Fibroblast of pulmonary artery (primary cell): ENCODE results near the gene ANKRD66.

Experiments
- DNase-seq: peaks from one replicate; pipeline ENCODE4 v3.0.0-alpha.2; 2010; ENCODE audit warnings: low read depth
- H3K4me3 ChIP-seq: replicated peaks from 2 replicates; pipeline ENCODE4 v1.5.1; 2011; ENCODE audit warnings: low read depth, mild to moderate bottlenecking, control low read depth, low read length, moderate library complexity
- TF ChIP-seq, protein P1 (sequence below): IDR thresholded peaks from 2 replicates; pipeline ENCODE4 v1.5.1; 2011; ENCODE audit warnings: mild to moderate bottlenecking, control low read depth, low read length, inconsistent platforms; ENCODE audit errors: missing control alignments

The ANKRD66 gene

DNA sequence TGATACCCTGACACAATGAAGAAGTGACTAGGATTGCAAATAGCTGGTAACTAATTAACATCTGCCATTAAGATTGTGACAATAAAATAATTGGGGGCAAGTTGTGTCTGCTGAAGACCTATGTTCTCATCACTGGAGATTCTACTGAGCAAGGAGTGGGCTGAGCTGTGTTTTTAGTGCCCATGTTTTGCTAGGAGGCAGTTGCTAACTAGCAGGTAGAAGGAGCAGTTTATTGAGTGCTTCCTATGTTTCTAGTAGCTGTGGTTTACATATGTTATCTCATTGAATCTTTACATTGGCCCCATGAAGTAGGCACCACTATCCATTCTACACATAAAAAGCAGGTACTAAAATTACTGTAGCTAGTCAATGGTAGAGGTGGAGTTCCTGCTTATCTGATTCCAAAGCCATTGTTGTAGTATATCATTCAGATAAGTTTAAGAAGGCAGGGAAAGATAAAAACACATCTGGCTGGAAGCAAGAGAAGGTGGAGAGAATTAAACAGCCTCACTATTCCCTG is 43.7 kb downstream of the ANKRD66 start:
- TF ChIP-seq, protein P1, sequence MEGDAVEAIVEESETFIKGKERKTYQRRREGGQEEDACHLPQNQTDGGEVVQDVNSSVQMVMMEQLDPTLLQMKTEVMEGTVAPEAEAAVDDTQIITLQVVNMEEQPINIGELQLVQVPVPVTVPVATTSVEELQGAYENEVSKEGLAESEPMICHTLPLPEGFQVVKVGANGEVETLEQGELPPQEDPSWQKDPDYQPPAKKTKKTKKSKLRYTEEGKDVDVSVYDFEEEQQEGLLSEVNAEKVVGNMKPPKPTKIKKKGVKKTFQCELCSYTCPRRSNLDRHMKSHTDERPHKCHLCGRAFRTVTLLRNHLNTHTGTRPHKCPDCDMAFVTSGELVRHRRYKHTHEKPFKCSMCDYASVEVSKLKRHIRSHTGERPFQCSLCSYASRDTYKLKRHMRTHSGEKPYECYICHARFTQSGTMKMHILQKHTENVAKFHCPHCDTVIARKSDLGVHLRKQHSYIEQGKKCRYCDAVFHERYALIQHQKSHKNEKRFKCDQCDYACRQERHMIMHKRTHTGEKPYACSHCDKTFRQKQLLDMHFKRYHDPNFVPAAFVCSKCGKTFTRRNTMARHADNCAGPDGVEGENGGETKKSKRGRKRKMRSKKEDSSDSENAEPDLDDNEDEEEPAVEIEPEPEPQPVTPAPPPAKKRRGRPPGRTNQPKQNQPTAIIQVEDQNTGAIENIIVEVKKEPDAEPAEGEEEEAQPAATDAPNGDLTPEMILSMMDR: no peak
- DNase-seq: no peak
- no peak overlapping the region for H3K4me3 ChIP-seq

DNA sequence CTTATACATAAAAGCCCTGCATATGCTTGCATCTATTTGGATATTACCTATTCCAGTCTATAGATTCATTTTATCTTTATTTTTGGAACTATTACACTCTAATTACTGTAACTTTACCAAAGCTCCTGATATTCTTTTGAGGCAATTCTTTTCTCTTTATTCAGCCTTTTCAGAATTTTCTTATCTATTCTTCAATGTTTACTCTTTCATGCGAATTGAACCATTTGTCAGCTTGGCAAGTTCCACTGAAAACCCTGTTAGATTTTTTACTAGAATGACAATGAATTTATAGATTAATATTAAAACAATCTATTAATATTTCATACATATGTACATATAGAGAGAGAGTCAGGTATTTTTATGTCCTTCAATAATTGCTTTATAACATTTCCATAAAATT is 45.9 kb downstream of the ANKRD66 start:
- H3K4me3 ChIP-seq: no peak overlapping the region
- TF ChIP-seq, protein P1: no peak
- DNase-seq: no peak

DNA sequence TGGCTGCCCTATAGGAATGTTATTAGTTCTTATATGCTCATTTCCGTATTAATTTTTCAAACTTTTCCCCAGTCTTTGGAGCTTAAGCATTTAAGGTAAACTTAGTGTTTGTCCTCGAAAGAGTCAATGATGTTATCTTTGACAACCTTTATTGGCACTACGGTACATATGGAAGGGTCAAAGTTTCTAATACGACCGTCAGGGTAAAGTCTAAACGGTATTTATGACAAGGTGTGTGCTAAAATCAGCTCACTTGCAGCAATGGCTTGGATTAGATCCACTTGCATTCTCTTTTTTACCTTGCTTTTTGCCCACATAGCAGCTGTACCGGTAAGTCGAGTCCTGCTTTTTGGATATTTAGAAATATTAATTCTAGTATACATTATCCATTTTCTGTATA is 46.4 kb downstream of the ANKRD66 start, which contains the start of gene MEP1A:
Gene MEP1A, plus strand, starts transcription at position 252 of the 400 bp plus-strand sequence. Its CDS starts 10 bp downstream, at position 262.
- DNase-seq: no peak

DNA sequence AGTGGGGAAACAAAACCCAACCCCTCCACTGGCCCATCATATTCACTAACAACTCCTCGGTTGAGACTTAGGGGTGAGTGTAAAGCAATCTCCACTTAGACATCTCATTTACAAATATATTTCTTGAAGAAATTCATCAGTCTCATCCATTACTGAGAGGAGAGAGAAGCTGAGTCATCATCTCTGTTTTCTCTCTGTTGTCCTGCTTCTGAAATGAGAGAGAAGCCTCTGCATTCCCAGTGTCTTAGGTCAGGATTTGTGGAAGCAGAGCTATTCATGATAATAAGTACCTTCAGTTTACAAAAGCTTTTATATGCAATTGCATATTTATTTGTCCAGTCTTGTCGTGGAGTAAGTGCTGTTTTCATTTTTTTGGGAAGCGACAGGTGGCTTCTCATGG is 47.3 kb downstream of the ANKRD66 start:
- TF ChIP-seq, protein P1: no peak
- no peak overlapping the region for H3K4me3 ChIP-seq
- no peak for DNase-seq

More for the DNA sequence above, 46.4 kb downstream of the ANKRD66 start, which contains the start of gene MEP1A:
- TF ChIP-seq, protein P1: no peak
- H3K4me3 ChIP-seq: no peak within 1 kb of the TSS

DNA sequence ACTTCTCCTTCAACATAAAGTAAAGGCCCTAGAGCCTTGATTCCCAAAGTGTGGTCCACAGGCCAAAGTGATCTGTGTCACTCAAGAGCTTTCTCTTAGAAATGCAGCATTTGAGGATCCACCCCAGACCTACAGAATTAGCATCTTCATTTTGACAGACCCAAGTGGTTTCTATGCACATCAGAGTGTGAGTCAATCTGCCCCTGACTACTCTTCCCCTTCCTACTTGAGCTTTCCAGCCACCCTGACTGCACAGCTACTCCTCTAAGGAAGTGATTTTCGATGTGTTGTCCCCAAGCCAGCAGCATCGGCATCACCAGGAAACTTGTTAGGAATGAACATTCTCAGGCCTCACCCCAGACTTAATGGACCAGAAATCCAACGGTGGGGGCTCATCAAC is 49.1 kb downstream of the ANKRD66 start:
- H3K4me3 ChIP-seq: no peak overlapping the region
- TF ChIP-seq, protein P1: no peak
- no peak for DNase-seq

DNA sequence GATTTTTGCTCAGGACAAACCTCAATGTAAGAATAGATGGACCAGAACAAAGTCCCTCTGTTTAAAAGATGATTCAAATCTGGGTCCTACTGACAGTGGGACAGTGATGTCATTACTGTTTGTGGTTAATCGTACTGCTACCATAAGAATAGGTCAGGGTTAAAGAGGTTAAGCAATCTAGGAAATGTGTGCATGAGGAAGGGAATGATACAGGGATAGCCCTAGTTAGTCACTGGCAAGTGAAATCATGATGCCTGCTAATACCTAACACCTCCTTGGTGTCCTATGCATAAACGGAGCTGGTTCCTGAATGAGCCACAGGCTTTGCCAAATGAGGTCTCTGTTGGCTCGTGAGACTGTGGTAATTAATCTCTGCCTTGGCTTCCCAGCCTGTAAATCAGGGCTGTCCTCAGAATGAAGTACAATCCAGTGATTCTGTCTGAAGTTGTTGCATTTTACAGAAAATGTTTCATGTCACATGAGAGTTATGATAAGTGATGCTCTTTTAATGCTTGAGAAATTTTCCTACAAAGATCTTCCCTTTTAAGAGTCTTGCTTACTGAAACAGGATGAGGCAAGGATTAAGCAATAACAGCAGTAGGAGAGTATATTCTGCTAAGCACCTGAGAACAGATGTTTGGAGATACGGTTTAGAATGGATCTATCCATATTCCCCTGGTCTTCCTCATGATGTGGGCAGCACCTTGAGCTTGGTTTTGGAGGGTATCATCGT is 50.3 kb downstream of the ANKRD66 start:
- no peak for DNase-seq
- H3K4me3 ChIP-seq: no peak overlapping the region
- TF ChIP-seq, protein P1: no peak
